Epithelial cell of esophagus (primary cell): ENCODE data around the gene SLC25A44.
"Not testable (repeated sequence)": the region's sequence is repeated elsewhere in the genome, so short reads cannot be mapped to it uniquely, and the experiment has no call there.

Experiments used
- DNase-seq: peaks from one replicate; pipeline ENCODE4 v3.0.0; 2010; ENCODE audit warnings: low read depth
- H3K4me3 ChIP-seq: 2 replicates; pipeline ENCODE4 v1.5.1; 2011; ENCODE audit warnings: mild to moderate bottlenecking, low read length, control low read depth
- TF ChIP-seq, protein P1 (sequence below): IDR thresholded peaks from 2 replicates; pipeline ENCODE4 v1.5.1; 2011; ENCODE audit warnings: low read depth, mild to moderate bottlenecking, low read length, control low read depth, inconsistent platforms; ENCODE audit not compliant: insufficient read depth; ENCODE audit errors: missing control alignments

The SLC25A44 gene

DNA sequence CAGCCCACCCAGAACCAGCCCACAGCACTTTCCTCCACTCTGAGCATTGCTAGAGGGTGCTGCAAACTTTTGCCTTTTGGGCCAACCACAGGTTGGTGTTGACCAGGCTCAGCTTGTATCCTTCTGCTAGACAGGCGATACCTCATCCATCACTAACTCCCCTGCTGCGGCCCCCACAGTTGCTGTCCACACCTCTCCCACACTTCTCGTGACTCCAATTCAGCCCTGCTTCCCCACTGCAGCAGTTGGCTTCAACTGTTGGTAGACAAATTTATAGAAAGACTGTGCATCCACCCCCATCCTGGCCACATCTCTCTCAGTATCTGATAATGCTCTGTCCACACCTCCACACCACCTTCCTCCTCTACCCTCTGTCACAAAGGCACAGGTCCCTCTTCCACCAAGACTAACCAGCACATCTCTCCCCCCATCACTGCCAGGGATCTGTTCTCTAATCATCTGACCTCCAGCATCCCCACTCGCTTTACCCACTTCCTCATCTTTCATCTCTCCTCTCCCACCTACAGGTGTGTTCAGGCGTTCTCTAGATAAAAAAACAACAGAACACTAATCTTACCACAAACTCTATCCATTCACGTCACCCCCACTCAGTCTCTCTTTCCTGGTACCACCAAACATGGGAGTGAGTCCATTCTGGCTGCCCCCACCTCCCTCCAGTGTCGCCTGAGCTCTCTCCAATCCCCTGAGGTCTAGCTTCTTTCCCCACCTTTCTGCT, 15.8 kb upstream of the SLC25A44 start:
- TF ChIP-seq, protein P1, sequence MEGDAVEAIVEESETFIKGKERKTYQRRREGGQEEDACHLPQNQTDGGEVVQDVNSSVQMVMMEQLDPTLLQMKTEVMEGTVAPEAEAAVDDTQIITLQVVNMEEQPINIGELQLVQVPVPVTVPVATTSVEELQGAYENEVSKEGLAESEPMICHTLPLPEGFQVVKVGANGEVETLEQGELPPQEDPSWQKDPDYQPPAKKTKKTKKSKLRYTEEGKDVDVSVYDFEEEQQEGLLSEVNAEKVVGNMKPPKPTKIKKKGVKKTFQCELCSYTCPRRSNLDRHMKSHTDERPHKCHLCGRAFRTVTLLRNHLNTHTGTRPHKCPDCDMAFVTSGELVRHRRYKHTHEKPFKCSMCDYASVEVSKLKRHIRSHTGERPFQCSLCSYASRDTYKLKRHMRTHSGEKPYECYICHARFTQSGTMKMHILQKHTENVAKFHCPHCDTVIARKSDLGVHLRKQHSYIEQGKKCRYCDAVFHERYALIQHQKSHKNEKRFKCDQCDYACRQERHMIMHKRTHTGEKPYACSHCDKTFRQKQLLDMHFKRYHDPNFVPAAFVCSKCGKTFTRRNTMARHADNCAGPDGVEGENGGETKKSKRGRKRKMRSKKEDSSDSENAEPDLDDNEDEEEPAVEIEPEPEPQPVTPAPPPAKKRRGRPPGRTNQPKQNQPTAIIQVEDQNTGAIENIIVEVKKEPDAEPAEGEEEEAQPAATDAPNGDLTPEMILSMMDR, result no peak
- DNase-seq, result no peak
- no peak overlapping the region for H3K4me3 ChIP-seq

DNA sequence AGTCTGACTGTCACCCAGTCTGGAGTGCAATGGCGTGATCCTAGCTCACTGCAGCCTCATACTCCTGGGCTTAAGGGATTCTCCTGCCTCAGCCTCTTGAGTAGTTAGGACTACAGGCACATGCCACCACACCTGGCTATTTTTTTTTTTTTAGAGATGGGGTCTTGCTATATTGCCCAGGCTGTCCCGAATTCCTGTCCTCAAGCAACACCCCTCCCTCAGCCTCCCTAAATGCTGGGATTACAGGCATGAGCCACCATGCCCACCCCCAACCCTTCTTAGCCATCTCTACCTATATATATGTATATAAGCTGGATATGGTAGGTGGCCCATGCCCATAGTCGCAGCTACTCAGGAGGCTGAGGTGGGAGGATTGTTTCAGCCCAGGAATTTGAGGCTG, 13.4 kb upstream of the SLC25A44 start:
- TF ChIP-seq, protein P1, result no peak
- H3K4me3 ChIP-seq, result no peak overlapping the region
- no peak for DNase-seq

DNA sequence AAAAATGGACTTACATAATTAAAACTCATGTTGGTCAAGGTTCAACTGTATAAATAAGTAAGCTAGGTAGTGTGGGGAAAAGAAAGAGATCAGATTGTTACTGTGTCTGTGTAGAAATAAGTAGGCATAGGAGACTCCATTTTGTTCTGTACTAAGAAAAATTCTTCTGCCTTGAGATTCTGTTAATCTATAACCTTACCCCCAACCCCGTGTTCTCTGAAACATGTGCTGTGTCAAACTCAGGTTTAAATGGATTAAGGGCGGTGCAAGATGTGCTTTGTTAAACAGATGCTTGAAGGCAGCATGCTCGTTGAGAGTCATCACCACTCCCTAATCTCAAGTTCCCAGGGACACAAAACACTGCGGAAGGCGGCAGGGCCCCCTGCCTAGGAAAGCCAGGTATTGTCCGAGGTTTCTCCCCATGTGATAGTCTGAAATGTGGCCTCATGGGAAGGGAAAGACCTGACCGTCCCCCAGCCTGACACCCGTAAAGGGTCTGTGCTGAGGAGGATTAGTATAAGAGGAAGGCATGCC, 12.4 kb upstream of the SLC25A44 start:
- DNase-seq, H3K4me3 ChIP-seq: not testable (repeated sequence)

DNA sequence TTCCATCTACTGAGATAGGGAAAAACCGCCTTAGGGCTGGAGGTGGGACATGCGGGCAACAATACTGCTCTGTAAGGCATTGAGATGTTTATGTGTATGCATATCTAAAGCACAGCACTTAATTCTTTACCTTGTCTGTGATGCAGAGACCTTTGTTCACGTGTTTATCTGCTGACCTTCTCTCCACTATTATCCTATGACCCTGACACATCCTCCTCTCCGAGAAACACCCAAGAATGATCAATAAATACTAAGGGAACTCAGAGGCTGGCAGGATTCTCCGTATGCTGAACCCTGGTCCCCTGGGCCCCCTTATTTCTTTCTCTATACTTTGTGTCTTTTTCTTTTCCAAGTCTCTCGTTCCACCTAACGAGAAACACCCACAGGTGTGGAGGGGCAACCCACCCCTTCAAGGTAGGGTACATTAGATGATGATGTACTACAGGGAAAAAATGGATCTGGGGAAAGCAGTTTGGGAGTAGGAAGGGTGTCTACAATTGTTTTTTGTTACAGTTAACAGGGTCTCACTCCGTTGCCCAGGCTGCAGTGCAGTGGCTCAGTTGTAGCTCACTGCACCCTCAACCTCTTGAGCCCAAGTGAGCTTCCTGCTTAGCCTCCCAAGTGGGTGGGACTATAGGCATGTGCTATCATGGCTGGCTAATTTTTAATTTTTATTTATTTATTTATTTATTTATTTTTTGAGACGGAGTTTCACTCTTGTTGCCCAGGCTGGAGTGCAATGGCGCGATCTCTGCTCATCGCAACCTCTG, 11.7 kb upstream of the SLC25A44 start:
- not testable (repeated sequence) for H3K4me3 ChIP-seq

DNA sequence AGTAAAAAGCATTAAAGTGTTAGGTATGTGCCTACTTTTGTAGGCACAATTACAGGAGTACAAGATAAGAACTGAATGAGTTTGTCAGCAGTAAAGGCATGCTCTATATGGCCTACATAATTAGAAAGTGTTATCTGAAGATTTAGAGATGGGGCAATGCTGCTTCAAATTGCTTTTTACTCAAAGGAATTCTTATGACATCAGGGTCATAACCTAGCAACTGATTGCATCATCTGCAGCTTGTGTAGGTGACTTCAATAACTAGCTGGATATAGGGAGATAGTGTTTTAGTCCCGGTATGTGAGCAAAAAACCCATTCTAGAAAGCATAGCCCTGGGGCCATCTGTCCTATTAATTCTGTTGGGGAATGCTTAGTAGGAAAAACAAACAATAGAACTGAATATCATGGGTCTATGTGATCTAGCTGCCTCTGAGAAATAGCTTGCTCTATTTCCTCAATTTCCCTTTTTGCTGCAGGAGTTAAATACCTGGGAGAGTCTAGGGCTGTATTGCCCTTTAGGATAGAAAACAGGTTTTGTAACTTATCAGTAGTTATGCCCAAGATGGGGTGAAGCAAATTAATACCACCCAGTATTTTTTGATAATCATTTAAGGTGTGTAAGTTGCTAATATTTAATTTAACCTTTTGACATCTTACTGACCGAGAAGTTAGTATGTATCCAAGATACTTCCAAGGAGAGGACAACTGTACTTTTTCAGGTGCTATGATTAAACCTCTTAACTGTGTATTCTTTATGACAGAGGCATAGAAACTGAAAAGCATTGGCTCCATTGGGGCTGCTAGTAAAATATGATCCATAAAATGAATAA, 7.3 kb upstream of the SLC25A44 start:
- DNase-seq, H3K4me3 ChIP-seq: not testable (repeated sequence)

More for the DNA sequence above, 11.7 kb upstream of the SLC25A44 start:
- DNase-seq, result not testable (repeated sequence)

DNA sequence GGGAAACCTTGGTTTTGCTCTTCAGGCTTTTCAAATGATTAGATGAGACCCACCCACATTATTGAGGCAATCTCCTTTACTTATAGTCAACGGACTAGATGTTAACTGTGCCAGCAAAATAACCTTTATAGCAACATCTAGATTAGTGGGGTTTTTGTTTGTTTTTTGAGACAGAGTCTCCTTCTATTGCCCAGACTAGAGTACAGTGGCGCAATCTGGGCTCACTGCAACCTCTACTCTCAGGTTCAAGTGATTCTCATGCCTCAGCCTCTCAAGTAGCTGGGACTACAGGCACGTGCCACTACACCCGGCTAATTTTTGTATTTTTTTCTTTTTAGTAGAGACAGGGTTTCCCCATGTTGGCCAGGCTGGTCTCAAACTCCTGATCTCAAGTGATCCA, 3.6 kb upstream of the SLC25A44 start:
- not testable (repeated sequence) for DNase-seq, H3K4me3 ChIP-seq

DNA sequence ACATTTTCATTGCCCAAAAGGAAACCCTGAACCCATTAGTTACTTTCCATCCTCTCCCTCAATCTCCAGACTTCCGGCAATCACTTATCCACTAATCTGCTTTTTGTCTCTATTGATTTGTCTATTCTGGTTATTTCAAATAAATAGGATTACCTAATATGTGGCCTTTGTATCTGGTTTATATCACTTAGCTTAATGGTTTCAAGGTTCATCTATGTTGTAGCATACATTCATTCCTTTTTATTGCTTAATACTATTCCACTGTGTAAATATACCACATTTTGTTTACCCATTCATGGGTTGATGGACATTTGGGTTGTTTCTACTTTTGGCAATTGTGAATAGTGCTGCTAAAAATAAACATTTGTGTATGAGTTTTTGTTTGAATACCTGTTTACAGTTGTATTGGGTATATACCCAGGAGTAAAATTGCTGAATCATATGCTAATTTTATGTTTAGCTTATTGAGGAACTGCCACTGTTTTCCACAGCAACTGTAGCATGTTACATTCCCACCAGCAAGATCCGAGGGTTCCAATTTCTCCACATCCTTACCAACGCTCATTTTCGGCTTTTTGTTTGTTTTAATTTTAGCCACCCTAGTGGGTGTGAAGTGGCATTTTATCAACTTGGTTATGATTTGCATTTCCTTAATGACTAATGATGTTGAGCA, 2.5 kb upstream of the SLC25A44 start:
- no peak overlapping the region for H3K4me3 ChIP-seq
- TF ChIP-seq, protein P1, result no peak
- no peak for DNase-seq

DNA sequence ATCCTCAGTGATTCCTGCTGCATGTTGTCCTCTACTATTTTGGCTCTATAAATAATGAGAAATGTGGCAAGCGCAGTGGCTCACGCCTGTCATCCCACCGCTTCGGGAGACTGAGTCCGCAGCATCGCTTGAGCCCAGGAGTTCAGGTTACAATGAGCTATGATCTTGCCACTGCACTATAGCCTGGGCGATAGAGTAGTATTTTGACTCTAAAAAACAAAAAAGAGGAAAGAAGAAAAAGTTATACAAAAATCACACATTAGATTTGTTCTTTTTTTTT, 756 bp upstream of the SLC25A44 start:
- peak overlapping the region; percentile 99 for H3K4me3 ChIP-seq
- no peak for DNase-seq
- TF ChIP-seq, protein P1, result no peak
